Prostate gland (tissue), 2 donors: ENCODE data around the gene ABI3BP.

ENCODE experiments used
- CTCF ChIP-seq, 4 experiments: fragments of 200-600 bp in 2 of 4; fragments of 450-650 bp in 2 of 4; sonication (generic) in 2 of 4; IDR thresholded peaks; 1 replicate in 3 of 4; 2 replicates in 1 of 4; pipeline ENCODE4 v1.5.1; 2016 to 2019; ENCODE audit warnings: antibody characterized with exemption in 4 of 4, mild to moderate bottlenecking in 2 of 4, moderate library complexity in 2 of 4
- POLR2A ChIP-seq: fragments of 450-650 bp; IDR thresholded peaks from one replicate; pipeline ENCODE4 v1.6.1; 2016; ENCODE audit warnings: antibody characterized with exemption, mild to moderate bottlenecking
- POLR2AphosphoS5 ChIP-seq: sonication (generic); formaldehyde crosslinking; IDR thresholded peaks from one replicate; pipeline ENCODE4 v1.6.1; 2017; ENCODE audit warnings: antibody characterized with exemption

DNA sequence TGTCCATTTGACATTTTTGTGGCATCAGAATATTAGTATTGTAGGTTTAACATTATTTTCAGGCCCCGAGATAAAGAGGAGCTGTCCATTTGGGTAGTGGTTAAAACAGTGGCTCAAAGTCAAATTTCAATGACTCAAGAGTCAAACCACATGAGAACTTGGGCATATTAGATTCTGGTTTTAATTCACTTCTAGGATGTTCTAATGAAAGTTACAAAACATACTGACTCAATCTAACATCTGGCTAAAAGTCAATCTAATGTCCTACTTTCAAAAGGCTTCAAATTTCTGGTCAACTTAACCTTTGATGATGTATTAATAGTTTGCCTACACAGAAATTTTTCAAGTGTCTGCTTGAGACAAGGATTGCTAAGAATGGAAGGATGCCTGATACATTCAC lies 112.4 kb downstream of the ABI3BP start:
- TF ChIP-seq POLR2A (no peak), CTCF (IDR thresholded peaks at IDR 0.05) (no peak), POLR2AphosphoS5 (no peak)
